Panc1 (cell line): ENCODE data around the gene SLC23A3.

ENCODE experiments used
- POLR2AphosphoS5 ChIP-seq: IDR thresholded peaks from 2 replicates; pipeline ENCODE4 v1.6.1; 2012; ENCODE audit warnings: mild to moderate bottlenecking, low read depth, low read length, moderate library complexity
- TCF7L2 ChIP-seq: IDR thresholded peaks from 2 replicates; pipeline ENCODE4 v1.6.1; 2011; ENCODE audit warnings: mild to moderate bottlenecking, low read depth, low read length, inconsistent platforms
- TF ChIP-seq, protein P1 (sequence below): fragments of 450-650 bp; IDR thresholded peaks from 2 replicates; pipeline ENCODE4 v1.5.1; 2017; ENCODE audit warnings: mild to moderate bottlenecking

DNA sequence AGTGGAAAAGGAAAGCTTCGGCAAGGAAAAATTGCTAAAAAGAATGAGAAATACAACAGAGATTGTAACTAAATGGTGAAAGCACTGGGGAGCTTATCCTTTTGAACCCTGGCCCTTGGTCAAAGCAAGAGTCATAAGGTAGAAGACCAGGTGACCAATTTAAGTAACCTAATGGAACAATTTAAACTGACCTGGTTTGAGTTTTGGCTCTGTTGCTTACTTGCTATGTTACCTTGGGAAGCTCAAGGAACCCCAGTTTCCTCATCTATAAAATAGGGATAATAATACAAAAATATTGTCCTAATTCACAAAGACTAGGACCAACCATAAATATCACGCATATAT lies 57.8 kb downstream of the SLC23A3 start:
- TF ChIP-seq, protein P1, sequence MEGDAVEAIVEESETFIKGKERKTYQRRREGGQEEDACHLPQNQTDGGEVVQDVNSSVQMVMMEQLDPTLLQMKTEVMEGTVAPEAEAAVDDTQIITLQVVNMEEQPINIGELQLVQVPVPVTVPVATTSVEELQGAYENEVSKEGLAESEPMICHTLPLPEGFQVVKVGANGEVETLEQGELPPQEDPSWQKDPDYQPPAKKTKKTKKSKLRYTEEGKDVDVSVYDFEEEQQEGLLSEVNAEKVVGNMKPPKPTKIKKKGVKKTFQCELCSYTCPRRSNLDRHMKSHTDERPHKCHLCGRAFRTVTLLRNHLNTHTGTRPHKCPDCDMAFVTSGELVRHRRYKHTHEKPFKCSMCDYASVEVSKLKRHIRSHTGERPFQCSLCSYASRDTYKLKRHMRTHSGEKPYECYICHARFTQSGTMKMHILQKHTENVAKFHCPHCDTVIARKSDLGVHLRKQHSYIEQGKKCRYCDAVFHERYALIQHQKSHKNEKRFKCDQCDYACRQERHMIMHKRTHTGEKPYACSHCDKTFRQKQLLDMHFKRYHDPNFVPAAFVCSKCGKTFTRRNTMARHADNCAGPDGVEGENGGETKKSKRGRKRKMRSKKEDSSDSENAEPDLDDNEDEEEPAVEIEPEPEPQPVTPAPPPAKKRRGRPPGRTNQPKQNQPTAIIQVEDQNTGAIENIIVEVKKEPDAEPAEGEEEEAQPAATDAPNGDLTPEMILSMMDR, result no peak
- no peak for TF ChIP-seq TCF7L2
- no peak for TF ChIP-seq POLR2AphosphoS5
